Activated CD4-positive, alpha-beta T cell treated with anti-CD3 and anti-CD28 coated beads for 4 hours (primary cell): ENCODE measurements around the gene TCHP.

Source experiments
- DNase-seq, 2 donors: peaks; one replicate each; pipeline ENCODE4 v3.0.0-alpha.2; 2020

Gene TCHP

DNA sequence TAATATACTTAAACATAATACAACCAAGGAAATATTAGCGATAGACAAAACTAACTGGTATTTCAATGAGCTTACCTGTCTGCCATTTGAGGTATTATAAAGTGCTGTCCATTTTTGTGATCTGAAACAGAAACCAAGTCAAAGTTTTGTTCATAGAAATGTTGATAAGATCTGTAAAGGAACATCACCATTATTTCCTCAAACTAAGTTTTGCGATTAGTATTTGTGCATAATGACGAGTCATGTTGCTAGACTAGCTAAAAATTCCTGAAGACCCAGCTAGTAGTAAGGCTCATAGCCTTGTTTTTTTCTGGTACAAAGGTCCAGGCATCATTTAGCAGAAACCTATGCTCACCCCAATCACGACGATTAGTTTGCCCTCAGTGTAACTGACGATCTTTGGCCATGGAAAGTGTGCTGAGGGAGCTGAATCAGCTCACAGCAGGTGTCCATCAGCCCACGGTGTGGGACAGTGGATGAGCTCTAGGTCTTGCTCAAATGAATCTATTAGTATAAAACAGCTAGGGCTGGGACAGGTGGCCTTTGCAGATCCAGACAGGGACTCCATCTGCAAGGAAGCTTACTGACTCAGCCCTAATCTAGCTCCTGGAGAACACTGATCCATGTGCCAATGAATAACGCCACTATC is 67.4 kb downstream of the TCHP start:
- no peak for DNase-seq
